ENCODE results near the gene MYBPC1. TPM values are rescaled to one million over a fixed set of nuclear protein-coding genes. Genes with fewer than 3 reads are reported as not detected.

Gene MYBPC1
- total and polyA plus RNA-seq, 2 donors (not counting 1 experiment from before 2014, with no cell fraction given): not detected

GRCh38 chr12:101590383-101590782 is 4.4 kb upstream of the MYBPC1 start:
- DNase-seq (no peak), ATAC-seq (ENCODE audit: low read depth) (no peak)
- Histone ChIP-seq H3K36me3 (replicated peaks in 1 of 2; ENCODE audit: control extremely low read depth in 1 of 2, control insufficient read depth in 1 of 2, extremely low read depth in 1 of 2, insufficient read depth in 2 of 2, low read length in 1 of 2) (no peaks in the 10 kb centered on the region), H3K79me2 (ENCODE audit: control insufficient read depth, insufficient read depth, low read length) (no peaks in the 10 kb centered on the region), H2AFZ (ENCODE audit: insufficient read depth, low read depth, low read length, poor library complexity, severe bottlenecking) (no peak overlapping the region), H3K27ac (ENCODE audit: low read length in 2 of 2) (no peak overlapping the region), H3K9me3 (ENCODE audit: control extremely low read depth in 1 of 3, control insufficient read depth in 2 of 3, insufficient read depth in 1 of 3, low read length in 2 of 3) (peaks cover 0 to 2% (median 0%) of the 10 kb centered on the region in 3 donors), H3K9ac (ENCODE audit: low read length) (no peak overlapping the region), H4K20me1 (ENCODE audit: control insufficient read depth, insufficient read depth, low read length, poor library complexity, severe bottlenecking) (no peaks in the 10 kb centered on the region), H3K4me3 (ENCODE audit: control extremely low read depth in 1 of 5, extremely low read depth in 1 of 5, insufficient read depth in 1 of 5, low read depth in 2 of 5, low read length in 4 of 5) (no peak overlapping the region), H3K4me1 (ENCODE audit: control insufficient read depth in 2 of 2, insufficient read depth in 2 of 2, low read length in 2 of 2) (no peaks in the 10 kb centered on the region), H3K27me3 (replicated peaks in 1 of 4; ENCODE audit: control extremely low read depth in 1 of 4, control insufficient read depth in 3 of 4, insufficient read depth in 4 of 4, low read length in 3 of 4) (peaks cover 0 to 4% (median 1%) of the 10 kb centered on the region in 4 experiments), H3K4me2 (replicated peaks; ENCODE audit: low read depth, low read length, poor library complexity, severe bottlenecking) (no peak overlapping the region)
- H3K4me3 Mint-ChIP-seq: no peak overlapping the region
- no peaks in the 10 kb centered on the region for H3K9me3 Mint-ChIP-seq (ENCODE audit: insufficient read depth)
- intact Hi-C loops (cut with micrococcal nuclease): no loop called here
- ChIA-PET POLR2A (no interaction called here), CTCF (interaction anchor here (0.7 to 0.9 kb wide), 2 partner anchors 19 to 40 kb away, joined by 3 read pairs; no protein-coding TSS in a partner anchor)
- TF ChIP-seq EZH2 (IDR thresholded peaks at IDR 0.05; ENCODE audit: borderline replicate concordance, insufficient read depth, low read depth, low read length, poor library complexity, severe bottlenecking) (no peak), CTCF (IDR thresholded peaks at IDR 0.05) (no peak)
- no peak overlapping the region for H3K27ac Mint-ChIP-seq
- WGBS (ENCODE audit: insufficient coverage): no CpG with 5 or more reads among the region's 3 CpGs
- H3K27me3 Mint-ChIP-seq: peaks cover 15% of the 10 kb centered on the region
- H3K4me1 Mint-ChIP-seq: no peaks in the 10 kb centered on the region

- ChIA-PET POLR2A (no interaction called here), CTCF (no interaction called here)
- TF ChIP-seq CTCF (IDR thresholded peaks at IDR 0.05): no peak
- no peaks in the 10 kb centered on the region for H3K4me1 Mint-ChIP-seq
- no peaks in the 10 kb centered on the region for H3K79me2 ChIP-seq (ENCODE audit: control insufficient read depth, insufficient read depth, low read length)
- peaks cover 15% of the 10 kb centered on the region for H3K27me3 Mint-ChIP-seq
- H4K20me1 ChIP-seq (ENCODE audit: control insufficient read depth, insufficient read depth, low read length, poor library complexity, severe bottlenecking): no peaks in the 10 kb centered on the region
- no peaks in the 10 kb centered on the region for H3K36me3 ChIP-seq (replicated peaks in 1 of 2; ENCODE audit: control extremely low read depth in 1 of 2, control insufficient read depth in 1 of 2, extremely low read depth in 1 of 2, insufficient read depth in 2 of 2, low read length in 1 of 2)
- H3K9me3 ChIP-seq (ENCODE audit: control extremely low read depth in 1 of 3, control insufficient read depth in 2 of 3, insufficient read depth in 1 of 3, low read length in 2 of 3): peaks cover 0 to 2% (median 0%) of the 10 kb centered on the region in 3 donors
- H3K9ac ChIP-seq (ENCODE audit: low read length): no peak overlapping the region
- peaks cover 0 to 4% (median 1%) of the 10 kb centered on the region in 4 experiments for H3K27me3 ChIP-seq (replicated peaks in 1 of 4; ENCODE audit: control extremely low read depth in 1 of 4, control insufficient read depth in 3 of 4, insufficient read depth in 4 of 4, low read length in 3 of 4)
- H3K9me3 Mint-ChIP-seq (ENCODE audit: insufficient read depth): no peaks in the 10 kb centered on the region
- ATAC-seq (ENCODE audit: low read depth): no peak
- H2AFZ ChIP-seq (ENCODE audit: insufficient read depth, low read depth, low read length, poor library complexity, severe bottlenecking): no peak overlapping the region
- no peak for DNase-seq
- no peak overlapping the region for H3K27ac ChIP-seq (ENCODE audit: low read length in 2 of 2)
- intact Hi-C loops (cut with micrococcal nuclease): no loop called here
- no peak overlapping the region for H3K4me2 ChIP-seq (replicated peaks; ENCODE audit: low read depth, low read length, poor library complexity, severe bottlenecking)
- no peaks in the 10 kb centered on the region for H3K4me1 ChIP-seq (ENCODE audit: control insufficient read depth in 2 of 2, insufficient read depth in 2 of 2, low read length in 2 of 2)
- H3K4me3 Mint-ChIP-seq: no peak overlapping the region
- H3K4me3 ChIP-seq (ENCODE audit: control extremely low read depth in 1 of 5, extremely low read depth in 1 of 5, insufficient read depth in 1 of 5, low read depth in 2 of 5, low read length in 4 of 5): no peak overlapping the region
- H3K27ac Mint-ChIP-seq: no peak overlapping the region
Measured at GRCh38 chr12:101591781-101592180, 3.0 kb upstream of the MYBPC1 start.
